ENCODE data around the gene TSKU.

Gene TSKU

GRCh38 chr11:76781807-76782530 lies 1.2 kb upstream of the TSKU start:
- no peaks in the 10 kb centered on the region; the same call in 1 of the 2 replicates for H3K9me3 ChIP-seq (ENCODE audit: low read depth, low read length)
- peak overlapping the region; percentile 97 for H3K4me3 ChIP-seq
- H3K9ac ChIP-seq (ENCODE audit: insufficient read length): peak overlapping the region; percentile 75
- H3K36me3 ChIP-seq (ENCODE audit: insufficient read depth, low read length): no peaks in the 10 kb centered on the region
- no peak for DNase-seq (ENCODE audit: low read depth, low spot score)
- H3K27ac ChIP-seq: peak overlapping the region; percentile 77; the same call in 1 of the 2 replicates
- TF ChIP-seq FOXP2 (optimal IDR thresholded peaks at IDR 0.05; ENCODE audit: control extremely low read depth, extremely low read length, insufficient read depth): no peak
- TF ChIP-seq POLR2AphosphoS5 (IDR thresholded peaks at IDR 0.05; ENCODE audit: borderline replicate concordance, low read depth, low read length): no peak
- TF ChIP-seq EZH2 (IDR thresholded peaks at IDR 0.05): no peak

DNA sequence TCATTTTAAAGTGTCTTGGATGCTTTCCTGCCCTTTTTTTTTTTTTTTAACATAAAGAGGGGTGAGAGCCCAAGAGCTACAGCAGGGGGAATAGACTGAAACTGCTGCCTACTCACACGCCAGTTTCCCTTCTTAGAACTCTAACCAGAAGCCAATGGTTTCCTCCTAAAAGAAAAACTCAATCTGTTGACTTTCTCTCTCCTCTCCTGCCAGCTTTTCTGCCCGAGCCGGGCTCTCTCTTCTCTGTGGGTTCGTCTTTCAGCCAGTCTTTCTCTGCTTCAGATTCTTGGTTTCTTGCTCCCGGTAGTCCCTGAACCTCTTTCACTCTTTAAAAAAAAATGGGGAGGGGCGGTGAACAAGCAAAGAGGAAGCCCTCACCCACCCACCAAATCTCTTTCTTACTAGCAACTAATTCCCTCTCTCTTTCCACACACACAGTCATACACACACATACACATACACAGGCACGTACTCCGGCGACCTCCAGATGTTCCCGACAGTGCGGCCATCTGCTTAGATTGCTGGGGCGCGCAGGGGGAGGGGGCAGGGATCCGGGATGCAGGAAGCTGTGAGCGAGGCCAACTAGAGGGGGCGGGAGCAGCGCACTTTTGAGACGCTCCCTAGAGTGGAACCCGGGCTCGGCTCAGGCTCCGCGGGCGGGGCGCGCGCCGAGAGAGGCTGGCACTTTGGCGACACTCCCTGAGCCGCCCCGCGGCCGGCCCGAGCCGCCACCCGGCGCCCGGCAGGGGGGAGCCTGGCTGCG lies 444 bp upstream of the TSKU start:
- peak; percentile 58 for DNase-seq (ENCODE audit: low read depth, low spot score)
- Histone ChIP-seq H3K9ac (ENCODE audit: insufficient read length) (peak overlapping the region; percentile 95), H3K9me3 (ENCODE audit: low read depth, low read length) (no peaks in the 10 kb centered on the region), H3K36me3 (ENCODE audit: insufficient read depth, low read length) (no peaks in the 10 kb centered on the region), H3K4me3 (peak overlapping the region; percentile 97), H3K27ac (peak overlapping the region; percentile 77)
- TF ChIP-seq EZH2 (IDR thresholded peaks at IDR 0.05): no peak
- peak; percentile 85 for TF ChIP-seq POLR2AphosphoS5 (IDR thresholded peaks at IDR 0.05; ENCODE audit: borderline replicate concordance, low read depth, low read length)
- TF ChIP-seq FOXP2 (optimal IDR thresholded peaks at IDR 0.05; ENCODE audit: control extremely low read depth, extremely low read length, insufficient read depth): peak; percentile 22

DNA sequence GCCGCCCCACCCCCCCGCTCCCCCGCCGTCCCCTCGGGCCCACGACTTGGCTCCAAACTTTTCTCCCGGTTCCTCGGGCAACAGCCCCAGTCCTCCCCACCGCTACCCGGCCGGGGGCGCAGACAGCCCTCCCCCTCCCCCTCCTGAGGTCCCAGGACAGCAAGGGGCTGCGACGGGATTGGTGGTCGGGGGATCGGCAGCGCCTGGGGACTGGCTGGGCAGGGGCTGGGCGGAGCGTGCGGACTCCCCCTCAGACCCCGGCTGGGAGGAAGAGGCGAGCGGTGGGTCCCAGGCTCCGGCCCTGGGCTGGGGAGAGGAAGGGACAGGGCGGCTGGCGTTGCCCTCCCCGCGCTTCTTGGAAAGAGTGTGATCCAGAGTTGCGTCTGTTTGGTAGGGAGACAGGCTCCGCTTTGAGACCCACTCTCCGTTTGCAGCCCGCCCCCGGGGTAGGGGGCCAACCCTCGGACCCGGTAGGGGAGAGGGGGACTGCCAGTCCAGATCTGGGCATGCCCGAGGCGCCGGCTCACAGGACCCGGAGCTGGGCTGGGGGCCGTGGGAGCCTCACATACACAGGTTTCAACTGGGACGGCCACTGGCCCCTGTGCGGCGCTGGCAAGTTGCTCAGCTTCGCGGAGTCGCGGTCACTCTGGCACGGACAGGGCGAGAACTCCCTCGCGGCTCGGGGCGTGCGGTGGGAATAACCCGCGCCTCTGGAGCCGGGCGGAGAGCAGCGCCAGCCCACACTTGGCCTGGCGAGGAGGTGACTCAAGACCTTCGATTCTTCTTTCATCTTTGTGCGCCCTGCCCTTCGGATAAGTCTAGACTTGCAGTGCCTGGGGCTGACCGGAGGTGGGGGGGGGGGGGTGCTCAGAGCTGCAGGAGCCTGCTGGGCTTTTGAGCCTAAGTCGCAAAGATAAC lies 999 bp downstream of the TSKU start:
- H3K36me3 ChIP-seq (ENCODE audit: insufficient read depth, low read length): no peaks in the 10 kb centered on the region
- no peaks in the 10 kb centered on the region for H3K9me3 ChIP-seq (ENCODE audit: low read depth, low read length)
- peak overlapping the region; percentile 97 for H3K4me3 ChIP-seq
- peak overlapping the region; percentile 95 for H3K9ac ChIP-seq (ENCODE audit: insufficient read length)
- TF ChIP-seq EZH2 (IDR thresholded peaks at IDR 0.05) (no peak), POLR2AphosphoS5 (IDR thresholded peaks at IDR 0.05; ENCODE audit: borderline replicate concordance, low read depth, low read length) (peak; percentile 24; the same call in 1 of the 2 replicates), FOXP2 (optimal IDR thresholded peaks at IDR 0.05; ENCODE audit: control extremely low read depth, extremely low read length, insufficient read depth) (no peak)
- no peak overlapping the region for H3K27ac ChIP-seq
- DNase-seq (ENCODE audit: low read depth, low spot score): no peak

- Histone ChIP-seq H3K9me3 (ENCODE audit: low read depth, low read length) (no peaks in the 10 kb centered on the region), H3K27ac (no peak overlapping the region), H3K9ac (ENCODE audit: insufficient read length) (peak overlapping the region; percentile 19), H3K4me3 (peak overlapping the region; percentile 97), H3K36me3 (ENCODE audit: insufficient read depth, low read length) (no peaks in the 10 kb centered on the region; the same call in 1 of the 2 replicates)
- no peak for TF ChIP-seq EZH2 (IDR thresholded peaks at IDR 0.05)
- no peak for TF ChIP-seq POLR2AphosphoS5 (IDR thresholded peaks at IDR 0.05; ENCODE audit: borderline replicate concordance, low read depth, low read length)
- TF ChIP-seq FOXP2 (optimal IDR thresholded peaks at IDR 0.05; ENCODE audit: control extremely low read depth, extremely low read length, insufficient read depth): no peak
- no peak for DNase-seq (ENCODE audit: low read depth, low spot score)
Observed at GRCh38 chr11:76785513-76785912, 2.4 kb downstream of the TSKU start.

DNA sequence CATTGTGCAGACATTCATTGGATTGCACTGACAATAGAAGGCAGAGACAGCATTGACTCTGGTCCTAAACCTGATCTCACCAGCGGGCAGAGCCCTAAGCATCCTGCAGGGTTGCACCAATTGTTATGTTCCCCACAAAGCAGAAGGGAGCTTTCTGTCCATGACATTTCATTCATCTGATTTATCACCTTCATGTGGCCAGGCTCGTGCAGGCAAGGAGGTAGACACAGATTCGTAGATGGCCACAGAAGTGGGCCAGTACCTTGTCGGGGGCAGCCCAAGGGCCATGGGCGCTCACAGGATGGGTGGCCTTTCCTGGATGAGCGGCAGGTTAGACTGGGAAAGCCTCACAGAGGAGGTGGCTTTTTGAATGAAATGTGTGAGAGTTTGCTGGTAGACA lies 2.9 kb downstream of the TSKU start:
- Histone ChIP-seq H3K9ac (ENCODE audit: insufficient read length) (no peak overlapping the region), H3K4me3 (no peak overlapping the region), H3K27ac (no peak overlapping the region)

DNA sequence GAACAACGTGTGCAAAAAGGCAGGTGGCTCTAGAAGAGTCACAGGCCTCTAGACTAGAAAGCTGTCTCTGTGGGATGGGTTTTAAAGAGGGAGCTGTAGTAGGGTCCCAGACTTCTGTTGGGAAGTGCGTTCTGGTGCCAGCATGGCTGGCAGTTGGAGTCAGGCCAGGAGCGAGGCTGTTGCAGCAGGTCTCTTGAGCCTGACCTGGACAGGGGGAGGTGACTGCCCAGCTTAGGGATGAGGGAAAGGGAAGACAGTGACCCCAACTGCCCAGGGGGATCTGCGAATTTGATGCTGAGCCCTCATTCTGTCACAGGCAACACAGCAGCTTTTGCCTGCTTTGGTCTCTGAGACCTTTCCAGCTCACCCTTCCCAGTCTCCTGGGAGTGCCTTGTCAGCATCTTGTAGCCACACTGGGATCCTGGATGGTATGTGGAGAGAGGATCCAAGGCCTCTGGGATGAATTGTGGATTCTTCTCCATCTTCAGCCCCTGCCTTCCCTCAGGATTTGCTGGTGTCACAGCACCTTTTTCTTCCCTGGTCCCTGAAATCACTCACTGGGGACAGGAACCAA lies 3.4 kb downstream of the TSKU start:
- no peak for DNase-seq (ENCODE audit: low read depth, low spot score)
- H3K9me3 ChIP-seq (ENCODE audit: low read depth, low read length): no peaks in the 10 kb centered on the region
- H3K27ac ChIP-seq: no peak overlapping the region

More for the DNA sequence above, 2.9 kb downstream of the TSKU start:
- TF ChIP-seq FOXP2 (optimal IDR thresholded peaks at IDR 0.05; ENCODE audit: control extremely low read depth, extremely low read length, insufficient read depth) (no peak), EZH2 (IDR thresholded peaks at IDR 0.05) (no peak), POLR2AphosphoS5 (IDR thresholded peaks at IDR 0.05; ENCODE audit: borderline replicate concordance, low read depth, low read length) (no peak)
- DNase-seq (ENCODE audit: low read depth, low spot score): no peak
- Histone ChIP-seq H3K9me3 (ENCODE audit: low read depth, low read length) (no peaks in the 10 kb centered on the region), H3K36me3 (ENCODE audit: insufficient read depth, low read length) (no peaks in the 10 kb centered on the region; the same call in 1 of the 2 replicates)

DNA sequence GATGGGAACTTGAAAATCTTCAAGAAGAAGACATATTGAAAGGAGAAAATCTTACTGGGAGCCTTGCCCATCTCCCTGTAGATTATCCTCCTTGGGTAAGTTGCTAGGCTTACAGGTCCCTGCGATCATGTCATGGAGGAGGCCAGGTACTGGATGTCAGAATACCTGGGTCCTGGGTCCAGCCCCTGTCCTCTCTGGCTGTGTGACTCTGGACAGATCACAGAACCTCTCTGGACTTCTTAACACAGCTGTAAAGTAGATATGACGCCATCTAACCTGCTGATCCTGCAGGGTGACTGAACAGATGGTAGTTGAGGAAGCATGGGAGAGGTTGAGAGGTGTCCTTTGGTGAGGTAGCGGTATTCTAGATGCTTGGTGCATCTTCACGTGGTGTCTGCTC lies 4.1 kb downstream of the TSKU start:
- no peaks in the 10 kb centered on the region for H3K9me3 ChIP-seq (ENCODE audit: low read depth, low read length)
- no peaks in the 10 kb centered on the region; the same call in 1 of the 2 replicates for H3K36me3 ChIP-seq (ENCODE audit: insufficient read depth, low read length)
- no peak overlapping the region for H3K27ac ChIP-seq
- no peak for DNase-seq (ENCODE audit: low read depth, low spot score)
- H3K4me3 ChIP-seq: no peak overlapping the region
- no peak overlapping the region for H3K9ac ChIP-seq (ENCODE audit: insufficient read length)
- no peak for TF ChIP-seq EZH2 (IDR thresholded peaks at IDR 0.05)

More for the DNA sequence above, 3.4 kb downstream of the TSKU start:
- H3K4me3 ChIP-seq: no peak overlapping the region
- TF ChIP-seq FOXP2 (optimal IDR thresholded peaks at IDR 0.05; ENCODE audit: control extremely low read depth, extremely low read length, insufficient read depth) (no peak), POLR2AphosphoS5 (IDR thresholded peaks at IDR 0.05; ENCODE audit: borderline replicate concordance, low read depth, low read length) (no peak), EZH2 (IDR thresholded peaks at IDR 0.05) (no peak)
- H3K9ac ChIP-seq (ENCODE audit: insufficient read length): no peak overlapping the region
- H3K36me3 ChIP-seq (ENCODE audit: insufficient read depth, low read length): no peaks in the 10 kb centered on the region; the same call in 1 of the 2 replicates

All from SK-N-MC (cell line).